ENCODE results near the gene RCBTB1.

DNA sequence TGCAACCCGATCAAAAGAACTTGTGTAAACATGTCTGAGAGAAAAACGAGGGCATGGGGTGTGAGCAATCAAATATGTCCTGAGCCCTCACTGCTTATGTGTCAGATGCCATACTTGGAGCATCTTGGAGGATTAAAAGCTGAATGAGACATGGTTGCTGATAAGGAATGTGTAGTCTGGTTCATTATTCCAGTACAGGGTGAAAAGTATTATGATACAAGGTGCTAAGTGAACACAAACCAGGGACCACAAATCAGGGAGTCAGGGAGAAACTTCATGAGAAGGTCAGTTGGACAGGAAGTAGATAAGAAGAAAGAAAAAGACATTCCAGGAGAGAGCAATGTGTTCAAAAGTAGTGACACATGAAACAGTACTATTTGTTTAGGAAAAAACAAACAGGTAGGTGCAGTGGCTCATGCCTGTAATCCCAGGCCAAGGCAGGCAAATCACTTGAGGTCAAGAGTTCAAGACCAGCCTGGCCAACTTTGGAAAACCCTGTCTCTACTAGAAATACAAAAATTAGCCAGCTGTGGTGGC is 2.0 kb upstream of the RCBTB1 start:
- TF ChIP-seq, protein P1, sequence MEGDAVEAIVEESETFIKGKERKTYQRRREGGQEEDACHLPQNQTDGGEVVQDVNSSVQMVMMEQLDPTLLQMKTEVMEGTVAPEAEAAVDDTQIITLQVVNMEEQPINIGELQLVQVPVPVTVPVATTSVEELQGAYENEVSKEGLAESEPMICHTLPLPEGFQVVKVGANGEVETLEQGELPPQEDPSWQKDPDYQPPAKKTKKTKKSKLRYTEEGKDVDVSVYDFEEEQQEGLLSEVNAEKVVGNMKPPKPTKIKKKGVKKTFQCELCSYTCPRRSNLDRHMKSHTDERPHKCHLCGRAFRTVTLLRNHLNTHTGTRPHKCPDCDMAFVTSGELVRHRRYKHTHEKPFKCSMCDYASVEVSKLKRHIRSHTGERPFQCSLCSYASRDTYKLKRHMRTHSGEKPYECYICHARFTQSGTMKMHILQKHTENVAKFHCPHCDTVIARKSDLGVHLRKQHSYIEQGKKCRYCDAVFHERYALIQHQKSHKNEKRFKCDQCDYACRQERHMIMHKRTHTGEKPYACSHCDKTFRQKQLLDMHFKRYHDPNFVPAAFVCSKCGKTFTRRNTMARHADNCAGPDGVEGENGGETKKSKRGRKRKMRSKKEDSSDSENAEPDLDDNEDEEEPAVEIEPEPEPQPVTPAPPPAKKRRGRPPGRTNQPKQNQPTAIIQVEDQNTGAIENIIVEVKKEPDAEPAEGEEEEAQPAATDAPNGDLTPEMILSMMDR (IDR thresholded peaks at IDR 0.05) = no peak
- no peak for TF ChIP-seq POLR2A (IDR thresholded peaks at IDR 0.05)

Data from gastroesophageal sphincter (tissue), 3 donors.